Effector memory CD8-positive, alpha-beta T cell (primary cell): ENCODE results near the gene ZNF544.
A peak's percentile ranks its signal among the peaks of the same experiment; 100 is the strongest.

Experiments used
- ATAC-seq: fragments of 150-1000 bp; cut with Tn5 transposase; replicated peaks from 2 replicates; pipeline ENCODE4 v1.10.0; 2021; ENCODE audit warnings: mild to moderate bottlenecking, moderate library complexity
- DNase-seq, 3 experiments: peaks; one replicate each; pipeline ENCODE4 v3.0.0; 2021
- H3K27ac Mint-ChIP-seq, 2 donors: one replicate each; pipeline ENCODE4 v1.8.0; 2022; ENCODE audit warnings: mild to moderate bottlenecking in 2 of 2, mixed read lengths in 2 of 2, moderate library complexity in 2 of 2
- H3K27me3 Mint-ChIP-seq, 2 donors: one replicate each; pipeline ENCODE4 v1.8.0; 2022; ENCODE audit warnings: mixed read lengths in 2 of 2
- H3K36me3 Mint-ChIP-seq: one replicate; pipeline ENCODE4 v1.8.0; 2022; ENCODE audit warnings: mild to moderate bottlenecking, moderate library complexity, mixed read lengths; ENCODE audit not compliant: insufficient read depth
- H3K4me1 Mint-ChIP-seq, 2 donors: one replicate each; pipeline ENCODE4 v1.8.0; 2022; ENCODE audit warnings: low read depth in 2 of 2, mixed read lengths in 2 of 2
- H3K4me3 Mint-ChIP-seq, 2 donors: one replicate each; pipeline ENCODE4 v1.8.0; 2022; ENCODE audit warnings: mild to moderate bottlenecking in 2 of 2, mixed read lengths in 2 of 2, moderate library complexity in 2 of 2
- H3K9me3 Mint-ChIP-seq, 2 donors: one replicate each; pipeline ENCODE4 v1.8.0; 2022; ENCODE audit warnings: mixed read lengths in 2 of 2
- total RNA-seq, 9 experiments: gene quantifications; one replicate each; lab custom pipeline; 2026; lab: John Stamatoyannopoulos, UW

ZNF544 gene
- 29.6 to 66.5 (median 52.9) reads per million in 9 experiments for total RNA-seq

- peaks cover 19 to 23% of the 10 kb centered on the region in 2 donors for H3K4me1 Mint-ChIP-seq
- H3K4me3 Mint-ChIP-seq: peak within 1 kb of the TSS; percentile 95 to 97
- H3K27ac Mint-ChIP-seq: peak within 1 kb of the TSS; percentile 96
- peak; percentile 78 for ATAC-seq
- peaks cover 24% of the 10 kb centered on the region for H3K36me3 Mint-ChIP-seq
- peak; percentile 14 to 33 (median 23) for DNase-seq
- no peaks in the 10 kb centered on the region for H3K27me3 Mint-ChIP-seq
- peaks cover 1 to 7% of the 10 kb centered on the region in 2 donors for H3K9me3 Mint-ChIP-seq
Observed at GRCh38 chr19:58228585-58229254, at the start of gene ZNF544. ZNF544 (plus strand) TSS chr19:58228914; CDS start chr19:58244024, 15,110 bp downstream.

GRCh38 chr19:58181902-58182576, 46.7 kb upstream of the ZNF544 start:
- peak; percentile 47 to 50 (median 49) for DNase-seq
- Mint-ChIP-seq H3K4me1 (peaks cover 11 to 15% of the 10 kb centered on the region in 2 donors), H3K4me3 (peak overlapping the region; percentile 91 to 95), H3K36me3 (peaks cover 45% of the 10 kb centered on the region), H3K27ac (peak overlapping the region; percentile 99 to 100), H3K9me3 (peaks cover 14 to 15% of the 10 kb centered on the region in 2 donors), H3K27me3 (no peaks in the 10 kb centered on the region)
- ATAC-seq: no peak

GRCh38 chr19:58182577-58182988, 46.1 kb upstream of the ZNF544 start:
- Mint-ChIP-seq H3K27ac (peak overlapping the region; percentile 99 to 100), H3K4me1 (peaks cover 11 to 15% of the 10 kb centered on the region in 2 donors), H3K9me3 (peaks cover 14 to 15% of the 10 kb centered on the region in 2 donors), H3K4me3 (peak overlapping the region; percentile 91 to 95), H3K36me3 (peaks cover 45% of the 10 kb centered on the region), H3K27me3 (no peaks in the 10 kb centered on the region)
- ATAC-seq (peak; percentile 72), DNase-seq (peak in 1 of 3 experiments; percentile 72)

GRCh38 chr19:58182989-58183816, 45.5 kb upstream of the ZNF544 start, which contains the start of gene ZNF274:
ZNF274 (plus strand) TSS chr19:58183061; CDS start chr19:58183966, 905 bp downstream.
- H3K9me3 Mint-ChIP-seq: peaks cover 14 to 15% of the 10 kb centered on the region in 2 donors
- peak; percentile 91 for ATAC-seq
- H3K27ac Mint-ChIP-seq: peak within 1 kb of the TSS; percentile 99 to 100
- DNase-seq: peak; percentile 91 to 92 (median 92)
- H3K4me1 Mint-ChIP-seq: peaks cover 11 to 15% of the 10 kb centered on the region in 2 donors
- peaks cover 45% of the 10 kb centered on the region for H3K36me3 Mint-ChIP-seq
- H3K27me3 Mint-ChIP-seq: no peaks in the 10 kb centered on the region
- peak within 1 kb of the TSS; percentile 91 to 95 for H3K4me3 Mint-ChIP-seq

GRCh38 chr19:58183817-58184215, 44.9 kb upstream of the ZNF544 start:
- ATAC-seq (no peak), DNase-seq (no peak)
- peak overlapping the region; percentile 99 to 100 for H3K27ac Mint-ChIP-seq
- H3K4me1 Mint-ChIP-seq: peaks cover 11 to 15% of the 10 kb centered on the region in 2 donors
- H3K9me3 Mint-ChIP-seq: peaks cover 14 to 15% of the 10 kb centered on the region in 2 donors
- H3K36me3 Mint-ChIP-seq: peaks cover 46% of the 10 kb centered on the region
- peak overlapping the region; percentile 91 to 95 for H3K4me3 Mint-ChIP-seq
- H3K27me3 Mint-ChIP-seq: no peaks in the 10 kb centered on the region

GRCh38 chr19:58196901-58197616, 31.7 kb upstream of the ZNF544 start:
- DNase-seq: no peak
- no peaks in the 10 kb centered on the region for H3K27me3 Mint-ChIP-seq
- H3K27ac Mint-ChIP-seq: no peak overlapping the region
- peaks cover 57% of the 10 kb centered on the region for H3K36me3 Mint-ChIP-seq
- no peaks in the 10 kb centered on the region for H3K4me1 Mint-ChIP-seq
- no peak for ATAC-seq
- peaks cover 15 to 35% of the 10 kb centered on the region in 2 donors for H3K9me3 Mint-ChIP-seq
- no peak overlapping the region for H3K4me3 Mint-ChIP-seq

- Mint-ChIP-seq H3K27ac (no peak overlapping the region), H3K36me3 (peaks cover 35% of the 10 kb centered on the region), H3K9me3 (peaks cover 33 to 54% of the 10 kb centered on the region in 2 donors), H3K4me1 (peaks cover 4 to 5% of the 10 kb centered on the region in 2 donors), H3K4me3 (no peak overlapping the region), H3K27me3 (no peaks in the 10 kb centered on the region)
- no peak for ATAC-seq
- DNase-seq: no peak
Observed at GRCh38 chr19:58203814-58204475, 24.8 kb upstream of the ZNF544 start.

- Mint-ChIP-seq H3K4me3 (no peak overlapping the region), H3K27ac (no peak overlapping the region), H3K27me3 (no peaks in the 10 kb centered on the region), H3K9me3 (peaks cover 37 to 60% of the 10 kb centered on the region in 2 donors), H3K36me3 (peaks cover 35% of the 10 kb centered on the region), H3K4me1 (peaks cover 5 to 8% of the 10 kb centered on the region in 2 donors)
- DNase-seq (no peak), ATAC-seq (no peak)
Observed at GRCh38 chr19:58204566-58204965, 24.1 kb upstream of the ZNF544 start.

- Mint-ChIP-seq H3K27ac (no peak overlapping the region), H3K4me1 (peaks cover 5 to 8% of the 10 kb centered on the region in 2 donors), H3K4me3 (no peak overlapping the region), H3K9me3 (peaks cover 32 to 48% of the 10 kb centered on the region in 2 donors), H3K27me3 (no peaks in the 10 kb centered on the region), H3K36me3 (peaks cover 59% of the 10 kb centered on the region)
- DNase-seq (no peak), ATAC-seq (no peak)
Observed at GRCh38 chr19:58209577-58209976, 19.1 kb upstream of the ZNF544 start.

- Mint-ChIP-seq H3K9me3 (peaks cover 19 to 33% of the 10 kb centered on the region in 2 donors), H3K4me1 (peaks cover 0 to 5% of the 10 kb centered on the region in 2 donors), H3K36me3 (peaks cover 52% of the 10 kb centered on the region), H3K27ac (no peak overlapping the region), H3K4me3 (no peak overlapping the region), H3K27me3 (no peaks in the 10 kb centered on the region)
- DNase-seq (no peak), ATAC-seq (no peak)
Observed at GRCh38 chr19:58212336-58213074, 16.2 kb upstream of the ZNF544 start.

- no peak overlapping the region for H3K4me3 Mint-ChIP-seq
- ATAC-seq (no peak), DNase-seq (no peak)
- H3K27me3 Mint-ChIP-seq: no peaks in the 10 kb centered on the region
- peaks cover 14 to 28% of the 10 kb centered on the region in 2 donors for H3K9me3 Mint-ChIP-seq
- no peak overlapping the region for H3K27ac Mint-ChIP-seq
- H3K36me3 Mint-ChIP-seq: peaks cover 50% of the 10 kb centered on the region
- peaks cover 0 to 4% of the 10 kb centered on the region in 2 donors for H3K4me1 Mint-ChIP-seq
Observed at GRCh38 chr19:58213075-58213369, 15.7 kb upstream of the ZNF544 start.

- Mint-ChIP-seq H3K4me1 (no peaks in the 10 kb centered on the region), H3K36me3 (peaks cover 21% of the 10 kb centered on the region), H3K4me3 (no peak overlapping the region), H3K27ac (no peak overlapping the region), H3K27me3 (no peaks in the 10 kb centered on the region), H3K9me3 (peaks cover 1 to 12% of the 10 kb centered on the region in 2 donors)
- DNase-seq (no peak), ATAC-seq (no peak)
Observed at GRCh38 chr19:58217069-58217481, 11.6 kb upstream of the ZNF544 start.
